Ectodermal cell (in vitro differentiated cells): ENCODE results near the gene RPL18. TPM values are rescaled to one million over a fixed set of nuclear protein-coding genes. Genes with fewer than 3 reads are reported as not detected.

ENCODE experiments used
- H3K27ac ChIP-seq: 2 replicates; pipeline ENCODE4 v1.7.0; 2013; ENCODE audit warnings: mild to moderate bottlenecking, low read depth, low read length; ENCODE audit not compliant: insufficient read depth, poor library complexity, severe bottlenecking
- H3K27me3 ChIP-seq: 2 replicates; pipeline ENCODE4 v1.7.0; 2013; ENCODE audit warnings: mild to moderate bottlenecking, low read length; ENCODE audit not compliant: insufficient read depth, control insufficient read depth, poor library complexity, severe bottlenecking
- H3K36me3 ChIP-seq: one replicate; pipeline ENCODE4 v1.7.0; 2013; ENCODE audit warnings: low read length; ENCODE audit not compliant: control insufficient read depth, insufficient read depth
- H3K4me1 ChIP-seq: one replicate; pipeline ENCODE4 v1.7.0; 2013; ENCODE audit warnings: low read length; ENCODE audit not compliant: control insufficient read depth, insufficient read depth
- H3K4me3 ChIP-seq: 2 replicates; pipeline ENCODE4 v1.7.0; 2013; ENCODE audit warnings: low read depth, low read length, control low read depth; ENCODE audit not compliant: insufficient read depth
- H3K9me3 ChIP-seq: 2 replicates; pipeline ENCODE4 v1.7.0; 2013; ENCODE audit warnings: mild to moderate bottlenecking, low read length, moderate library complexity; ENCODE audit not compliant: control insufficient read depth
- WGBS, 2 experiments: methylation state at CpG; one replicate each; pipeline ENCODE4 v1.1.7; 2013; ENCODE audit warnings: missing lambda C conversion rate in 2 of 2; 5-methylcytosine and 5-hydroxymethylcytosine counted together
- polyA plus RNA-seq, 4 experiments: library from polyadenylated mRNA; stranded (reverse); fragments of 50-300 nt; gene quantifications; one replicate each; pipeline ENCODE4 v1.2.3, GENCODE V29; 2013

Gene RPL18
- 1,711 TPM for polyA plus RNA-seq (2013, experiment 1 of 4)
- 1,723 TPM for polyA plus RNA-seq (2013, experiment 2 of 4)
- polyA plus RNA-seq (2013, experiment 3 of 4): 1,581 TPM
- polyA plus RNA-seq (2013, experiment 4 of 4): 1,728 TPM

DNA sequence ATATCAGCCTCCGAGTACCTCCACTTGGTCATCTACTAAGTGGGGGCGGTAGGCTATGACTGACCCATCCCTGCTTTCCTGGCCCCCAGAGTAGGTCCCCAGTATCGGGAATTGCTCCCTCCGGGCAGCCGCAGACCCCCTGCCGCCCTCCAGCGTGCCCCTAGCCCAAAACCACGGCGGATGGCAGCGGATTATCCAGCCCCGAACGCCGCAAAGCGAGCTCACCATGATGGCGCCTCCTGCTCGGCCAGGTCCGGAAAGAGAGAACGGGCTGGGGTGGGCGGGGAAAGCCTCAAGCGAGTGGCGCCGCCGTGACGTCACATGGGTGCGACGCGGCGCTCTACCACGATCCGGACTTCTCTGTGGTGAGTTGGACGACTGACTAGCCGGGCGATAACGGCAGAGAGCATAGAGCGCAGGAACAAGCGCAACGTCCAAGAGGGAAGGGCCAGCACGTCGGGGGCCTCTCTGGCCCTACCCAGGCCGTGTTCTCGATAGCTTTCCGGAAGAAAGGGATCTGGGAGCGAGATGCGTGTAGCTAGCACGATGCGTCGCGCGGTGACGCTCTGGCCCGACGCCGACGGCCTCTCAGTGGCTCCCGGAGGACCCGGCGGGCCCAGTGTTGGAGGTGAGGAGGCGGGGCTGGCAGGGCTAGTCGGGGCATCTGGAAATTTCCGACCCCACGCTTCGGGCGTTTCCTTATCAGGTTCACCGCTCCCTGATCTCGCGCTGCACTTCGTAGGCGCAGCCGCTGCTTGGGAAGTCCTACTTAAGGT lies at the start of gene RPL18, which contains the start of gene SPHK2:
TSS of gene RPL18 (minus strand) at position 263 of the 776 bp plus-strand sequence. CDS start at position 228, 35 bp downstream.
TSS of gene SPHK2 (plus strand) at position 591 of the 776 bp plus-strand sequence. CDS start 1,009 bp downstream, outside the sequence.
- no peaks in the 10 kb centered on the region for H3K27me3 ChIP-seq

DNA sequence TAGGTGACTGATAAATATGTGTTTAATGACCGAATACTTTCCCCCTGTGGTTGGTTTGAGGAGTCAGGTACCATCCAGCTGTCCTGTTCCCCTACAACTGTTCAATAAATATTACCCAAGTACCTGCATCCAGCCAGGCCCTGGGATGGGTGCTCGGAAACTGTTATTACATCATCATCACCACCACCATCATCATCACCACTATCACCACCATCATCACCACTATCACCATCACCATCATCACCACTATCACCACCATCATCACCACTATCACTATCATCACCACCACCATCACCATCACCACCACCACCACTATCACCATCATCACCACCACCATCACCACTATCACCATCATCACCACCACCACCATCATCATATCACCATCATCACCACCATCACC lies 49.8 kb upstream of the RPL18 start:
- no peaks in the 10 kb centered on the region for H3K9me3 ChIP-seq
- H3K36me3 ChIP-seq: no peaks in the 10 kb centered on the region
- no peak overlapping the region for H3K27ac ChIP-seq
- peaks cover 17% of the 10 kb centered on the region for H3K4me1 ChIP-seq
- no peak overlapping the region for H3K4me3 ChIP-seq
- whole genome bisulfite sequencing, 2 experiments: 85 to 90% methylated on average over 2 of the region's 2 CpGs
- H3K27me3 ChIP-seq: peaks cover 3% of the 10 kb centered on the region

More for the DNA sequence above, at the start of gene RPL18, which contains the start of gene SPHK2:
- WGBS, 2 experiments: 0% methylated on average over 69 of the region's 69 CpGs
- Histone ChIP-seq H3K9me3 (no peaks in the 10 kb centered on the region), H3K4me1 (peaks cover 45% of the 10 kb centered on the region), H3K4me3 (peak within 1 kb of the TSS; percentile 98), H3K27ac (peak within 1 kb of the TSS; percentile 95), H3K36me3 (peaks cover 7% of the 10 kb centered on the region)

DNA sequence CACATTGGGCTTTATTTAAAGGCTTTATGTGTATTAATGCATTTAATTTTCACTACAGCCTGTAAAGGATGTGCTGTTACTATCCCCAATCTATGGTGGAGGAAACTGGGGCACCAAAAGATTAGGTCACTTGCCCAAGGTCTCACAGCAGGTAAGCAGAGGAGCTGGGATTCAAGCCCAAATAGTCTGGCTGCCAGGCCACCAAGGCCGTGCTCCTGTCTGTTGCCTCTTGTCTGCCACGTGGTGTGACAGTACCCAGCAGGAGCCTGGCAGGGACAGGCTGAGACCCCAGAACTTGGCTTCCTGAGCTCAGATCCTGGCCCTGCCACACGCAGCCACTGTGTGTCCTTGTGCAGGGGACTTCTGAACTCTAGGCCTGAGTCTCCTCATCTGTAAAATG lies 49.4 kb upstream of the RPL18 start:
- Histone ChIP-seq H3K4me3 (no peak overlapping the region), H3K4me1 (peaks cover 12% of the 10 kb centered on the region), H3K27me3 (no peaks in the 10 kb centered on the region), H3K9me3 (no peaks in the 10 kb centered on the region), H3K27ac (no peak overlapping the region), H3K36me3 (no peaks in the 10 kb centered on the region)
- 91 to 94% methylated on average over 3 of the region's 3 CpGs for WGBS, 2 experiments

GRCh38 chr19:48665786-48666185 lies 46.8 kb upstream of the RPL18 start:
- H3K27ac ChIP-seq: no peak overlapping the region
- H3K9me3 ChIP-seq: no peaks in the 10 kb centered on the region
- no peaks in the 10 kb centered on the region for H3K27me3 ChIP-seq
- 93 to 97% methylated on average over 6 of the region's 6 CpGs for WGBS, 2 experiments
- peaks cover 4% of the 10 kb centered on the region for H3K4me1 ChIP-seq
- no peak overlapping the region for H3K4me3 ChIP-seq
- no peaks in the 10 kb centered on the region for H3K36me3 ChIP-seq

DNA sequence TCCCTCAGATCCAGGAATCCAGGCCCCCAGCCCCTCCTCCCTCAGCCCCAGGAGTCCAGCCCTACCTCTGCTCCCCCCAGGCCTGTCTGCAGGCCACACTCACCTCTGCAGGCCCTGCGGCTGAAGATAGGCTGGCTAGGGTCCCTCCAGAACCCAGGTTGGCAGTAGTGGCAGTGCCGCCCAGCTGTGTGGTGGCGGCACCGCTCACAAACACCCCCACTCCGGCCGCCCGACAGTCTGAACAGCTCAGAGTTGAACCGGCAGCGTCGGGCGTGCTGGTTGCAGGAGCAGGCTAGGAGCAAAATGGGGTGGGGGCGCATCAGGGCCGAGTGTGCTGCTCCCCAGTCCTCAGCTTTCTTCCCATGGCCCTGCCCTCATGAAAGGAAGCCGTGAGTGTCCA lies 45.5 kb upstream of the RPL18 start:
- H3K9me3 ChIP-seq: no peaks in the 10 kb centered on the region
- WGBS, 2 experiments: 82 to 89% methylated on average over 14 of the region's 14 CpGs
- H3K4me3 ChIP-seq: no peak overlapping the region
- H3K27me3 ChIP-seq: no peaks in the 10 kb centered on the region
- no peak overlapping the region for H3K27ac ChIP-seq
- no peaks in the 10 kb centered on the region for H3K4me1 ChIP-seq
- H3K36me3 ChIP-seq: no peaks in the 10 kb centered on the region

DNA sequence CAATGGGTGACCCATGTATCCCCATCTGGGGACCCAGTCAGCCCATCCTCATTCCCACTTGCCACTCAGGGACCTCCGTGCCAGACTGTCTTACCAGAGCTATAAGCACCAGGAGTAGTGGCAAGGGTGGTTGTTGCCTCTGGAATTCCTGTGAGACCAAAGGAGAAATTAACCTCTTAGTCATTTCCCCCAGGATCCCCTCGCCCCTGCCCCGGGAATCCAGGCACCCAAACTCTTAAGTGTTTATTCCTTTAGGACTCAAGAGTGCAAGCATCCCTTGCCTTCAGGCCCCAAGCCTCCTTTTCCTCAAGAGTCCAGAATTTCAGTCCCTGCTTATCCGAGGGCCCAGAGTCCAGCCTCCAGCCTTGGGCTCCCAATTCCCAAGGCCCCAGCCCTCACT lies 44.7 kb upstream of the RPL18 start:
- 90 to 94% methylated on average over 4 of the region's 4 CpGs for WGBS, 2 experiments

GRCh38 chr19:48661711-48662090 lies 42.7 kb upstream of the RPL18 start:
- Histone ChIP-seq H3K36me3 (no peaks in the 10 kb centered on the region), H3K4me1 (no peaks in the 10 kb centered on the region), H3K4me3 (no peak overlapping the region), H3K9me3 (no peaks in the 10 kb centered on the region), H3K27me3 (no peaks in the 10 kb centered on the region), H3K27ac (no peak overlapping the region)
- 96% methylated on average over 50 of the region's 50 CpGs for WGBS, 2 experiments

More for the DNA sequence above, 44.7 kb upstream of the RPL18 start:
- Histone ChIP-seq H3K4me1 (no peaks in the 10 kb centered on the region), H3K4me3 (no peak overlapping the region), H3K27ac (no peak overlapping the region), H3K9me3 (no peaks in the 10 kb centered on the region), H3K27me3 (no peaks in the 10 kb centered on the region), H3K36me3 (no peaks in the 10 kb centered on the region)

- 92% methylated on average over 35 of the region's 35 CpGs for WGBS, 2 experiments
- no peak overlapping the region for H3K4me3 ChIP-seq
These were observed 42.1 kb upstream of the RPL18 start for GRCh38 chr19:48660852-48661710.

GRCh38 chr19:48659768-48660167 lies 40.8 kb upstream of the RPL18 start:
- no peak overlapping the region for H3K27ac ChIP-seq
- H3K36me3 ChIP-seq: no peaks in the 10 kb centered on the region
- no peaks in the 10 kb centered on the region for H3K4me1 ChIP-seq
- H3K9me3 ChIP-seq: no peaks in the 10 kb centered on the region
- WGBS, 2 experiments: 85 to 87% methylated on average over 5 of the region's 5 CpGs
- no peaks in the 10 kb centered on the region for H3K27me3 ChIP-seq
- H3K4me3 ChIP-seq: no peak overlapping the region

More at GRCh38 chr19:48660852-48661710, 42.1 kb upstream of the RPL18 start:
- Histone ChIP-seq H3K4me1 (no peaks in the 10 kb centered on the region), H3K9me3 (no peaks in the 10 kb centered on the region), H3K36me3 (no peaks in the 10 kb centered on the region), H3K27me3 (no peaks in the 10 kb centered on the region), H3K27ac (no peak overlapping the region)

- H3K9me3 ChIP-seq: no peaks in the 10 kb centered on the region
- WGBS, 2 experiments: 94 to 96% methylated on average over 6 of the region's 6 CpGs
- H3K27me3 ChIP-seq: no peaks in the 10 kb centered on the region
- no peak overlapping the region for H3K4me3 ChIP-seq
- no peaks in the 10 kb centered on the region for H3K36me3 ChIP-seq
- H3K4me1 ChIP-seq: no peaks in the 10 kb centered on the region
- H3K27ac ChIP-seq: no peak overlapping the region
These were observed 39.5 kb upstream of the RPL18 start for GRCh38 chr19:48658483-48658882.
